ENCODE measurements around the gene LUC7L.

Gene LUC7L

GRCh38 chr16:185213-185612 is 44.0 kb downstream of the LUC7L start:
- TF ChIP-seq, protein P1, sequence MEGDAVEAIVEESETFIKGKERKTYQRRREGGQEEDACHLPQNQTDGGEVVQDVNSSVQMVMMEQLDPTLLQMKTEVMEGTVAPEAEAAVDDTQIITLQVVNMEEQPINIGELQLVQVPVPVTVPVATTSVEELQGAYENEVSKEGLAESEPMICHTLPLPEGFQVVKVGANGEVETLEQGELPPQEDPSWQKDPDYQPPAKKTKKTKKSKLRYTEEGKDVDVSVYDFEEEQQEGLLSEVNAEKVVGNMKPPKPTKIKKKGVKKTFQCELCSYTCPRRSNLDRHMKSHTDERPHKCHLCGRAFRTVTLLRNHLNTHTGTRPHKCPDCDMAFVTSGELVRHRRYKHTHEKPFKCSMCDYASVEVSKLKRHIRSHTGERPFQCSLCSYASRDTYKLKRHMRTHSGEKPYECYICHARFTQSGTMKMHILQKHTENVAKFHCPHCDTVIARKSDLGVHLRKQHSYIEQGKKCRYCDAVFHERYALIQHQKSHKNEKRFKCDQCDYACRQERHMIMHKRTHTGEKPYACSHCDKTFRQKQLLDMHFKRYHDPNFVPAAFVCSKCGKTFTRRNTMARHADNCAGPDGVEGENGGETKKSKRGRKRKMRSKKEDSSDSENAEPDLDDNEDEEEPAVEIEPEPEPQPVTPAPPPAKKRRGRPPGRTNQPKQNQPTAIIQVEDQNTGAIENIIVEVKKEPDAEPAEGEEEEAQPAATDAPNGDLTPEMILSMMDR (IDR thresholded peaks at IDR 0.05; ENCODE audit: borderline replicate concordance, insufficient read depth, low read depth, low read length) = no peak
- H3K4me3 ChIP-seq (ENCODE audit: low read depth, low read length) = no peak overlapping the region

GRCh38 chr16:183005-183404 is 46.2 kb downstream of the LUC7L start:
- TF ChIP-seq, protein P1 (IDR thresholded peaks at IDR 0.05; ENCODE audit: borderline replicate concordance, insufficient read depth, low read depth, low read length) = no peak
- H3K4me3 ChIP-seq (ENCODE audit: low read depth, low read length) = no peak overlapping the region

DNA sequence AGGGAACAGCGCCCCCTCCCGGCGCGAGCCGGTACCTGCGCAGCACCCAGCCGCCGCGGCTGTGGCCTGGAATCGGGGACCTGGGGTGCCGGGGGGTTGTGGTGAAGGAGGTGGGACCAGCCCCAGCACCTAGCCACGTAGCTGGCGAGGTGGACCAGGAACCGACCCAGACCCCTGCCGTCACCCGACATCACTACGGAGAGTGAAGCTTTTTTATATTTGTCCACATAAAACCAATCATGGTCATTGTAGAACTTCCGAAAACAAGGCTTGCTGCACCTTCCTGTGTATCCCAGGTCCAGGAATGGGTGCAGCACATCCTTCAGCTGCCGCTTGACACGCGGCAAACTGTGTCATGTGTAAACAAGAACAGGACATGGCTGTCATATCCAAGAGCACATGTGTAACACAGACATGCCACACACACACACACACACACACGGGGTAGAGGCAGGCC is 47.7 kb downstream of the LUC7L start:
- TF ChIP-seq, protein P1 (IDR thresholded peaks at IDR 0.05; ENCODE audit: borderline replicate concordance, insufficient read depth, low read depth, low read length) = peak; percentile 96

GRCh38 chr16:180681-181564 is 48.3 kb downstream of the LUC7L start:
- TF ChIP-seq, protein P1 (IDR thresholded peaks at IDR 0.05; ENCODE audit: borderline replicate concordance, insufficient read depth, low read depth, low read length) = no peak
- H3K4me3 ChIP-seq (ENCODE audit: low read depth, low read length) = peak overlapping the region; percentile 1

More for the DNA sequence above, 47.7 kb downstream of the LUC7L start:
- no peak overlapping the region for H3K4me3 ChIP-seq (ENCODE audit: low read depth, low read length)

- peak within 1 kb of the TSS; percentile 1 for H3K4me3 ChIP-seq (ENCODE audit: low read depth, low read length)
- TF ChIP-seq, protein P1 (IDR thresholded peaks at IDR 0.05; ENCODE audit: borderline replicate concordance, insufficient read depth, low read depth, low read length) = peak; percentile 4; the same call in 1 of the 2 replicates
Measured at GRCh38 chr16:180101-180675, 49.1 kb downstream of the LUC7L start, which contains the start of gene HBQ1. Gene HBQ1, plus strand, starts transcription at chr16:180459. Its CDS starts 28 bp downstream, at chr16:180487.

DNA sequence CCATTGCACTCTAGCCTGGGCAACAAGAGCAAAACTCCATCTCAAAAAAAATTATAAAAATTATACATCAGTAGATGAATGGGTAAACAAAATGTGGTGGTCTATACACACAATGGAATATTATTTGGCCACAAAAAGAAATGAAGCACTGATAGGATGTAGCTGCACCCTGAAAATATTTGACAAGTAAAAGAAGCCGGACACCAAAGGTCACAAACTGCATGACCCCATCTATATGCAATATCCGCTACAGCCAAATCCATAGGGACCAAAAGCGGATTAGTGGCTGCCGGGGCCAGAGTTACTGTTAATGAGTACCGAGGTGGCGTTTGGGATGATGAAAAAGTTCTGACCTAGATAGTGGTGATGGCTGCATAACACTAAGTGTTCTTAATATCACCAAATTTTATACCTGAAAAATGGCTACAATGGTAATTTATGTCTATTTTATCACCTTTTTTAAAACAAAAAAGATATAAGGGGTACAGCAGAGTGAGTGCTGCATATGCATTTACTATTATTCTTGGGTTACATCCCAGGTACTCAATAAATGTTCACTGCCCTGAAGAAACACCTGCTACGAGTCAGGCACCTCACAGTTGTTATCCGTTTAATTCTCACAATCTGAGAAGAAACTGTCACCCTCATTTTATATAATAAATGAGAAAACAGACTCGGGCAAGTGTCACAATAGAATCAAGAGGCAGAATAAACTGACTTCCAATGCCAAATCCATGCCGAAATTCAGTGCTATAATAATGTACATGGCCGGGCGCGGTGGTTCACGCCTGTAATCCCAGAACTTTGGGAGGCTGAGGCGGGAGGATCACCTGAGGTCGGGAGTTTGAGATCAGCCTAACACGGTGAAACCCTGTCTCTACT is 49.8 kb downstream of the LUC7L start:
- no peak overlapping the region for H3K4me3 ChIP-seq (ENCODE audit: low read depth, low read length)
- TF ChIP-seq, protein P1 (IDR thresholded peaks at IDR 0.05; ENCODE audit: borderline replicate concordance, insufficient read depth, low read depth, low read length) = no peak

All from GM12875 (cell line).